Spleen (tissue), 7 donors: ENCODE data around the gene DLG2.

Experiments
- POLR2A ChIP-seq, 3 donors: fragments of 450-650 bp; IDR thresholded peaks; one replicate each; pipeline ENCODE4 v1.5.1; 2017; ENCODE audit warnings: antibody characterized with exemption in 3 of 3, mild to moderate bottlenecking in 1 of 3
- POLR2AphosphoS5 ChIP-seq, 3 donors: sonication (generic); formaldehyde crosslinking; IDR thresholded peaks; one replicate each; pipeline ENCODE4 v1.5.1; 2017; ENCODE audit warnings: antibody characterized with exemption in 3 of 3
- TF ChIP-seq, protein P1 (sequence below), 11 experiments: fragments of 200-600 bp in 7 of 11; fragments of 450-650 bp in 4 of 11; sonication (generic) in 4 of 11; IDR thresholded peaks in 8 of 11; conservative IDR thresholded peaks in 3 of 11; 1 replicate in 7 of 11; 2 replicates in 4 of 11; pipeline versions ENCODE4 v1.4.0 to v1.8.0; 2016 to 2021; ENCODE audit warnings: antibody characterized with exemption in 11 of 11, inconsistent platforms in 4 of 11, mild to moderate bottlenecking in 1 of 11
- donor health status: DM: no; HTN: no; CAD: no; lungs with moderate emphysema.
- donor health status: DM: no; HTN: no; CAD: no.
- donor health status: DM: no; HTN: no; CAD: no.

GRCh38 chr11:85620256-85620655 lies 6.9 kb downstream of the DLG2 start:
- TF ChIP-seq, protein P1, sequence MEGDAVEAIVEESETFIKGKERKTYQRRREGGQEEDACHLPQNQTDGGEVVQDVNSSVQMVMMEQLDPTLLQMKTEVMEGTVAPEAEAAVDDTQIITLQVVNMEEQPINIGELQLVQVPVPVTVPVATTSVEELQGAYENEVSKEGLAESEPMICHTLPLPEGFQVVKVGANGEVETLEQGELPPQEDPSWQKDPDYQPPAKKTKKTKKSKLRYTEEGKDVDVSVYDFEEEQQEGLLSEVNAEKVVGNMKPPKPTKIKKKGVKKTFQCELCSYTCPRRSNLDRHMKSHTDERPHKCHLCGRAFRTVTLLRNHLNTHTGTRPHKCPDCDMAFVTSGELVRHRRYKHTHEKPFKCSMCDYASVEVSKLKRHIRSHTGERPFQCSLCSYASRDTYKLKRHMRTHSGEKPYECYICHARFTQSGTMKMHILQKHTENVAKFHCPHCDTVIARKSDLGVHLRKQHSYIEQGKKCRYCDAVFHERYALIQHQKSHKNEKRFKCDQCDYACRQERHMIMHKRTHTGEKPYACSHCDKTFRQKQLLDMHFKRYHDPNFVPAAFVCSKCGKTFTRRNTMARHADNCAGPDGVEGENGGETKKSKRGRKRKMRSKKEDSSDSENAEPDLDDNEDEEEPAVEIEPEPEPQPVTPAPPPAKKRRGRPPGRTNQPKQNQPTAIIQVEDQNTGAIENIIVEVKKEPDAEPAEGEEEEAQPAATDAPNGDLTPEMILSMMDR (IDR thresholded peaks at IDR 0.05 in 8 of 11, conservative IDR thresholded peaks at IDR 0.05 in 3 of 11): no peak
- TF ChIP-seq POLR2A (IDR thresholded peaks at IDR 0.05): no peak
- no peak for TF ChIP-seq POLR2AphosphoS5 (IDR thresholded peaks at IDR 0.05)
